SK-N-SH (cell line): Measurements from ENCODE around the gene SUPT4H1. TPM values are rescaled to one million over a fixed set of nuclear protein-coding genes. Genes with fewer than 3 reads are reported as not detected.

ENCODE experiments used
- CTCF ChIA-PET: fragments of 300-600, 350-600 bp; formaldehyde crosslinking; extraction: SDS; loops from one replicate; lab custom pipeline; 2021; lab: Yijun Ruan, JAX
- POLR2A ChIA-PET: fragments of 350-600 bp; sonication (Branson Sonifier 250); formaldehyde crosslinking; extraction: SDS; loops from one replicate; lab custom pipeline; 2020; ENCODE audit warnings: antibody characterized with exemption, inconsistent platforms; lab: Yijun Ruan, JAX
- DNase-seq: peaks from one replicate; pipeline ENCODE4 v3.0.0; 2012
- H2AFZ ChIP-seq: fragments of 200-600 bp; sonication (generic); 2 replicates; pipeline ENCODE4 v1.8.1; 2016; ENCODE audit warnings: antibody characterized with exemption, mild to moderate bottlenecking, low read depth
- H3F3A ChIP-seq: fragments of 200-600 bp; sonication (generic); replicated peaks from 2 replicates; pipeline ENCODE3; 2016; ENCODE audit warnings: antibody characterized with exemption, mild to moderate bottlenecking; ENCODE audit not compliant: insufficient read depth
- H3K27ac ChIP-seq, 2 experiments: fragments of 200-500 bp in 1 of 2; fragments of 200-600 bp in 1 of 2; sonication (Bioruptor generic) in 1 of 2; sonication (generic), shearing (Covaris generic) in 1 of 2; 2 replicates each; pipeline versions ENCODE4 v1.5.1 to v1.6.1; 2014 to 2016; ENCODE audit warnings: low read depth in 2 of 2, inconsistent platforms in 1 of 2, low read length in 1 of 2, mild to moderate bottlenecking in 1 of 2, mixed read lengths in 1 of 2
- H3K27me3 ChIP-seq: fragments of 200-600 bp; sonication (generic), shearing (Covaris generic); 2 replicates; pipeline ENCODE4 v1.6.1; 2016; ENCODE audit warnings: mixed run types; ENCODE audit not compliant: insufficient read depth
- H3K36me3 ChIP-seq, 2 experiments: fragments of 200-500 bp in 1 of 2; fragments of 200-600 bp in 1 of 2; sonication (Bioruptor generic) in 1 of 2; sonication (generic) in 1 of 2; replicated peaks in 1 of 2; 2 replicates each; pipeline versions ENCODE3 to v1.5.1; 2014 to 2016; ENCODE audit warnings: low read length in 1 of 2, mild to moderate bottlenecking in 1 of 2; ENCODE audit not compliant: insufficient read depth in 2 of 2, control insufficient read depth in 1 of 2
- H3K4me1 ChIP-seq, 2 experiments: fragments of 200-500 bp in 1 of 2; fragments of 200-600 bp in 1 of 2; sonication (Bioruptor generic) in 1 of 2; sonication (generic), shearing (Covaris generic) in 1 of 2; 2 replicates each; pipeline versions ENCODE4 v1.5.1 to v1.6.1; 2014 to 2016; ENCODE audit warnings: low read depth in 1 of 2, low read length in 1 of 2, mixed run types in 1 of 2; ENCODE audit not compliant: insufficient read depth in 2 of 2, control insufficient read depth in 1 of 2
- H3K4me2 ChIP-seq: fragments of 200-600 bp; sonication (generic), shearing (Covaris generic); 2 replicates; pipeline ENCODE4 v1.6.1; 2017; ENCODE audit warnings: mixed run types
- H3K4me3 ChIP-seq, 2 experiments: fragments of 200-500 bp in 1 of 2; fragments of 200-600 bp in 1 of 2; sonication (Bioruptor generic) in 1 of 2; sonication (generic), shearing (Covaris generic) in 1 of 2; 2 replicates each; pipeline versions ENCODE4 v1.5.1 to v1.8.1; 2014 to 2016; ENCODE audit warnings: low read depth in 2 of 2, inconsistent platforms in 1 of 2, low read length in 1 of 2, mild to moderate bottlenecking in 1 of 2, mixed read lengths in 1 of 2, moderate library complexity in 1 of 2
- H3K79me2 ChIP-seq: fragments of 200-600 bp; sonication (generic); 2 replicates; pipeline ENCODE4 v1.8.1; 2017; ENCODE audit warnings: mild to moderate bottlenecking; ENCODE audit not compliant: insufficient read depth
- H3K9ac ChIP-seq: fragments of 200-600 bp; sonication (generic); 2 replicates; pipeline ENCODE4 v1.6.1; 2017; ENCODE audit warnings: mixed run types
- H3K9me2 ChIP-seq: fragments of 200-600 bp; sonication (generic); 2 replicates; pipeline ENCODE4 v1.6.1; 2017; ENCODE audit warnings: mixed run types
- H3K9me3 ChIP-seq: fragments of 200-600 bp; sonication (generic); 2 replicates; pipeline ENCODE4 v1.6.1; 2017; ENCODE audit warnings: mixed run types, mild to moderate bottlenecking, moderate library complexity
- H4K20me1 ChIP-seq: fragments of 200-600 bp; sonication (generic); 2 replicates; pipeline ENCODE4 v1.6.1; 2017; ENCODE audit warnings: mild to moderate bottlenecking, mixed run types; ENCODE audit not compliant: insufficient read depth
- ELF1 ChIP-seq: IDR thresholded peaks from 2 replicates; pipeline ENCODE4 v1.4.0; 2012
- EZH2phosphoT487 ChIP-seq: fragments of 200-600 bp; sonication (generic); IDR thresholded peaks from 2 replicates; pipeline ENCODE4 v1.6.1; 2017; ENCODE audit warnings: low read depth, mixed run types, mild to moderate bottlenecking, antibody characterized with exemption, moderate library complexity, borderline replicate concordance
- FOSL2 ChIP-seq: IDR thresholded peaks from 2 replicates; pipeline ENCODE4 v1.4.0; 2012; ENCODE audit warnings: low read depth, mild to moderate bottlenecking, moderate library complexity, borderline replicate concordance
- FOXM1 ChIP-seq: IDR thresholded peaks from 2 replicates; pipeline ENCODE4 v1.4.0; 2012; ENCODE audit warnings: low read depth, mild to moderate bottlenecking
- JUND ChIP-seq: IDR thresholded peaks from 2 replicates; pipeline ENCODE4 v1.4.0; 2012
- MEF2A ChIP-seq: IDR thresholded peaks from 2 replicates; pipeline ENCODE4 v1.4.0; 2012; ENCODE audit warnings: low read depth, borderline replicate concordance
- MXI1 ChIP-seq: IDR thresholded peaks from 2 replicates; pipeline ENCODE4 v1.6.1; 2012; ENCODE audit warnings: mild to moderate bottlenecking, low read depth, low read length, improper control_type of control experiment
- NRF1 ChIP-seq: IDR thresholded peaks from 2 replicates; pipeline ENCODE4 v1.6.1; 2012; ENCODE audit warnings: low read depth, mild to moderate bottlenecking, low read length
- SIN3A ChIP-seq: IDR thresholded peaks from 2 replicates; pipeline ENCODE4 v1.6.1; 2012; ENCODE audit warnings: low read depth, mild to moderate bottlenecking, low read length, moderate library complexity, borderline replicate concordance
- WGBS: methylation state at CpG from one replicate; pipeline ENCODE4 v1.1.6; 2017; ENCODE audit warnings: low lambda C conversion rate; 5-methylcytosine and 5-hydroxymethylcytosine counted together
- polyA plus RNA-seq, 3 experiments: library from polyadenylated mRNA; depleted of rRNA; stranded (reverse); fragments of >200 nt; gene quantifications; 2 replicates each; pipeline ENCODE4 v1.2.3, GENCODE V29; 2012
- TF ChIP-seq, protein P1 (sequence below): IDR thresholded peaks from 2 replicates; pipeline ENCODE4 v1.4.0; 2012; ENCODE audit warnings: low read depth, borderline replicate concordance
- TF ChIP-seq, protein P2 (sequence below): fragments of 150-350 bp; IDR thresholded peaks from 2 replicates; pipeline ENCODE4 v1.6.1; 2017; ENCODE audit warnings: antibody characterized with exemption, low read length, low read depth, borderline replicate concordance
- TF ChIP-seq, protein P3 (sequence below): IDR thresholded peaks from 2 replicates; pipeline ENCODE4; 2012
- TF ChIP-seq, protein P4 (sequence below): fragments of 200-600 bp; sonication (generic); IDR thresholded peaks from 2 replicates; pipeline ENCODE4 v1.6.1; 2017; ENCODE audit warnings: antibody characterized with exemption, mild to moderate bottlenecking, moderate library complexity

Gene SUPT4H1
- polyA plus RNA-seq, 1 of the 3 experiments (the other 2 are of a cell fraction), result 165 TPM

DNA sequence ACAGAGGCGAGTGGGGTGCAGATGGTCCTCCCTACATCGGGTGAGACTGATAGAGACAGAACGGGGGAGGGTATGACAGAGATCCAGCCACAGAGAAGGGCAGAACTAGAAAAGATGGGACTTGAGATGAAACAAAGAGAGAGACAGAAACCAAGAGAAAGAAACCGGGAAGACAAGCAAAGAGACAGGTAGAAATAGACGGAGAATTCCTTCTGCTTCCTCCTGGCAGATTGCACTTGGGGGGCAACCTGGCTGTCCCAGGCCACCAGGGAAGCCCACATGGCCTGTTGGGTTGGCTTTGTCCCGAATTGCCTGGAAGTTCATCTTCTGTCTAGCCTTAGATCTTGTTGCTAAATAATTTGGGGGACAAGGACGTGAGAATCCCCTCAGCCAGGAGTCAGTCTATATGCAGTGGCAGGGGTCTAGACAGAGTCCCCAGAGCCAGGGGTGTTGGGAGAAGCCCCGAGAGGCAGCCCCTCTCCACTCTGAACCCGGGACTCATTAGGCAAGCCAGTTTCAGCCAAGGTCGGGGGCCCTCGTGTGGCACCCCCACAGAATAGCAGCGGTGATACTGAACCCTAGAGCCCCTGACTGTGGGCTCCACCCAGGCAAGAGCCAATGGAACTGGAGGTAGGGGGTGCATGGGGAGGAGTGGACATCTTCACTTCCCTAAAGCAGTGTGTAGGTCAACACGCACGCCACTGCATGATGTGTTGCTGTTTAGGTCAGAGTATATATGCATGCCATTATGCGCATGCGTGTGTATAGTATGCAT, 22.8 kb downstream of the SUPT4H1 start:
- POLR2A ChIA-PET, result interaction anchor here (1.6 kb wide), 1 partner anchor 7 kb away, joined by 4 read pairs; no protein-coding TSS in a partner anchor
- H3K9ac ChIP-seq, result no peak overlapping the region
- H4K20me1 ChIP-seq, result no peaks in the 10 kb centered on the region

DNA sequence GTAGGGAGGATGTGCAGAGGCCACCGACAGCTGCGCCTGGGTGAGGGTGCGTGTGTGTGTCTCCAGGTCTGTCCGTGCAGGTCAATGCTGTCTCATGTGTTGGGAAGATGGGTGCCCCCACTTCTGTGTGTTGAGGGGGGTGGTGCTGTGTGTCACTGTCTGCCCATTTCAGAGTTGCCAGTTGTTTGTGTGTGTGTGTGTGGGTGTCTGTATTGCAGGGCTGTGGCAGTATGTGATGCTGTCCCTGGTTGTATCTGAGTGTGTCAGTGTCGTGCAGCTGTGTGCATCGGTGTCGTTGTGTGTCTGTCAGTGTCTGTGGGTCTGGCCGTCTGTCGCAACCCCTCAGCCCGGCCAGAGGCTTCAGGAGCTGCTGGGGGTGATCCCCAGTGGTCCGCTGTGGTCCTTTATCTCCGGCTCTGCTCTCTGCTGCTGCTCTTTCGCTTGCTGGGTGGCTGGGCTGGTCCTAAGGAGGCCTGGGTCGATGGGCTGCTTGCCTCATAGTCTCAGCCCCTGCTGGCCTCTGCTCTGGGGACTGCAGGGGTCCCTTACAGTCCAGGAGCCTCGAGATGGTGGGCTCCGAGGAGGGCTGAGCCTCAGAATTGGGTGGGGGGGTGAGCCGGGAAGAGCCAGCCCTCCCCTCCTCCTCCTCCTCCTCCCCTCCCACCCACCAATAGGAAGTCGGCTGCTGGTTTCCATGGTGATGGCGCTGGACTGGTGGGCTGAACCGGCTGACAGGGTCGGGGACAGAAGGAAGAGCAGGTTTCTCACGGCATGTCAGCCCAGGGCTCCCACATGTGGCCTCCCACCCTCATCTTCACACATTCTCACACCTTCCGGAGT, 23.6 kb downstream of the SUPT4H1 start, which contains the start of gene TSPOAP1:
Gene TSPOAP1 (minus strand): TSS at position 601 of the 840 bp plus-strand sequence. CDS start 875 bp downstream, outside the sequence.
- Histone ChIP-seq H2AFZ (no peak within 1 kb of the TSS), H3K9me3 (no peaks in the 10 kb centered on the region), H3K4me1 (peaks cover 0 to 35% of the 10 kb centered on the region in 2 experiments; a peak in 1 of 4 replicates), H3F3A (no peaks in the 10 kb centered on the region), H3K27ac (peak within 1 kb of the TSS in 1 of 2 experiments; percentile 7; a peak in 1 of 4 replicates), H3K27me3 (peaks cover 21% of the 10 kb centered on the region; the same call in 1 of the 2 replicates), H3K4me3 (peak within 1 kb of the TSS in 1 of 2 experiments; percentile 23; a peak in 1 of 4 replicates), H3K4me2 (no peak within 1 kb of the TSS), H3K9ac (no peak within 1 kb of the TSS), H4K20me1 (no peaks in the 10 kb centered on the region), H3K9me2 (no peaks in the 10 kb centered on the region), H3K79me2 (no peaks in the 10 kb centered on the region), H3K36me3 (no peaks in the 10 kb centered on the region)
- CTCF ChIA-PET, result interaction anchor here (0.8 to 1.8 kb wide), 6 partner anchors 11 to 119 kb away, joined by 3 to 12 read pairs (median 4); partner anchors contain the start of gene RNF43
- POLR2A ChIA-PET, result interaction anchor here (1.5 to 2.0 kb wide), 3 partner anchors 8 to 24 kb away, joined by 4 to 15 read pairs (median 6); partner anchors contain the start of gene SUPT4H1
- no peak for TF ChIP-seq EZH2phosphoT487
- peak; percentile 73; the same call in 1 of the 2 replicates for TF ChIP-seq MXI1
- TF ChIP-seq FOSL2, result no peak
- TF ChIP-seq, protein P1, sequence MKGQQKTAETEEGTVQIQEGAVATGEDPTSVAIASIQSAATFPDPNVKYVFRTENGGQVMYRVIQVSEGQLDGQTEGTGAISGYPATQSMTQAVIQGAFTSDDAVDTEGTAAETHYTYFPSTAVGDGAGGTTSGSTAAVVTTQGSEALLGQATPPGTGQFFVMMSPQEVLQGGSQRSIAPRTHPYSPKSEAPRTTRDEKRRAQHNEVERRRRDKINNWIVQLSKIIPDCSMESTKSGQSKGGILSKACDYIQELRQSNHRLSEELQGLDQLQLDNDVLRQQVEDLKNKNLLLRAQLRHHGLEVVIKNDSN, result no peak
- TF ChIP-seq MEF2A, result no peak
- TF ChIP-seq, protein P2, sequence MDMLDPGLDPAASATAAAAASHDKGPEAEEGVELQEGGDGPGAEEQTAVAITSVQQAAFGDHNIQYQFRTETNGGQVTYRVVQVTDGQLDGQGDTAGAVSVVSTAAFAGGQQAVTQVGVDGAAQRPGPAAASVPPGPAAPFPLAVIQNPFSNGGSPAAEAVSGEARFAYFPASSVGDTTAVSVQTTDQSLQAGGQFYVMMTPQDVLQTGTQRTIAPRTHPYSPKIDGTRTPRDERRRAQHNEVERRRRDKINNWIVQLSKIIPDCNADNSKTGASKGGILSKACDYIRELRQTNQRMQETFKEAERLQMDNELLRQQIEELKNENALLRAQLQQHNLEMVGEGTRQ, result no peak
- no peak for TF ChIP-seq ELF1
- TF ChIP-seq, protein P3, sequence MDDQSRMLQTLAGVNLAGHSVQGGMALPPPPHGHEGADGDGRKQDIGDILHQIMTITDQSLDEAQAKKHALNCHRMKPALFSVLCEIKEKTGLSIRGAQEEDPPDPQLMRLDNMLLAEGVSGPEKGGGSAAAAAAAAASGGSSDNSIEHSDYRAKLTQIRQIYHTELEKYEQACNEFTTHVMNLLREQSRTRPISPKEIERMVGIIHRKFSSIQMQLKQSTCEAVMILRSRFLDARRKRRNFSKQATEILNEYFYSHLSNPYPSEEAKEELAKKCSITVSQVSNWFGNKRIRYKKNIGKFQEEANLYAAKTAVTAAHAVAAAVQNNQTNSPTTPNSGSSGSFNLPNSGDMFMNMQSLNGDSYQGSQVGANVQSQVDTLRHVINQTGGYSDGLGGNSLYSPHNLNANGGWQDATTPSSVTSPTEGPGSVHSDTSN, result no peak
- 48% methylated on average over 20 of the region's 23 CpGs for WGBS
- peak; percentile 95 for DNase-seq

More for the DNA sequence above, 22.8 kb downstream of the SUPT4H1 start:
- 0 out of 2 replicates have a peak, but pooled peaks cover 14% of the 10 kb centered on the region for H3K27me3 ChIP-seq
- peak; percentile 73 for DNase-seq
- H3K27ac ChIP-seq, result no peak overlapping the region; a peak in 1 of 4 replicates
- peaks cover 0 to 27% of the 10 kb centered on the region in 2 experiments; a peak in 1 of 4 replicates for H3K4me1 ChIP-seq
- WGBS, result 60% methylated on average over 16 of the region's 16 CpGs
- H3K79me2 ChIP-seq, result no peaks in the 10 kb centered on the region
- H3K4me3 ChIP-seq, result peak overlapping the region in 1 of 2 experiments; percentile 23; a peak in 1 of 4 replicates
- CTCF ChIA-PET, result interaction anchor here (1.4 kb wide), 1 partner anchor 88 kb away, joined by 8 read pairs; the partner anchor contains the start of gene RNF43
- H3K36me3 ChIP-seq, result no peaks in the 10 kb centered on the region
- no peaks in the 10 kb centered on the region for H3F3A ChIP-seq
- TF ChIP-seq JUND (no peak), NRF1 (no peak), SIN3A (no peak), FOXM1 (no peak), EZH2phosphoT487 (no peak)
- TF ChIP-seq, protein P4, sequence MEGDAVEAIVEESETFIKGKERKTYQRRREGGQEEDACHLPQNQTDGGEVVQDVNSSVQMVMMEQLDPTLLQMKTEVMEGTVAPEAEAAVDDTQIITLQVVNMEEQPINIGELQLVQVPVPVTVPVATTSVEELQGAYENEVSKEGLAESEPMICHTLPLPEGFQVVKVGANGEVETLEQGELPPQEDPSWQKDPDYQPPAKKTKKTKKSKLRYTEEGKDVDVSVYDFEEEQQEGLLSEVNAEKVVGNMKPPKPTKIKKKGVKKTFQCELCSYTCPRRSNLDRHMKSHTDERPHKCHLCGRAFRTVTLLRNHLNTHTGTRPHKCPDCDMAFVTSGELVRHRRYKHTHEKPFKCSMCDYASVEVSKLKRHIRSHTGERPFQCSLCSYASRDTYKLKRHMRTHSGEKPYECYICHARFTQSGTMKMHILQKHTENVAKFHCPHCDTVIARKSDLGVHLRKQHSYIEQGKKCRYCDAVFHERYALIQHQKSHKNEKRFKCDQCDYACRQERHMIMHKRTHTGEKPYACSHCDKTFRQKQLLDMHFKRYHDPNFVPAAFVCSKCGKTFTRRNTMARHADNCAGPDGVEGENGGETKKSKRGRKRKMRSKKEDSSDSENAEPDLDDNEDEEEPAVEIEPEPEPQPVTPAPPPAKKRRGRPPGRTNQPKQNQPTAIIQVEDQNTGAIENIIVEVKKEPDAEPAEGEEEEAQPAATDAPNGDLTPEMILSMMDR, result peak; percentile 32; the same call in 1 of the 2 replicates
- H3K4me2 ChIP-seq, result no peak overlapping the region
- no peak overlapping the region for H2AFZ ChIP-seq
- H3K9me3 ChIP-seq, result no peaks in the 10 kb centered on the region
- no peaks in the 10 kb centered on the region for H3K9me2 ChIP-seq
